ENCODE measurements around the gene P2RY12. TPM values are rescaled to one million over a fixed set of nuclear protein-coding genes. Genes with fewer than 3 reads are reported as not detected.

The P2RY12 gene
- polyA plus RNA-seq, 1 donor from 2014 or later = not detected

DNA sequence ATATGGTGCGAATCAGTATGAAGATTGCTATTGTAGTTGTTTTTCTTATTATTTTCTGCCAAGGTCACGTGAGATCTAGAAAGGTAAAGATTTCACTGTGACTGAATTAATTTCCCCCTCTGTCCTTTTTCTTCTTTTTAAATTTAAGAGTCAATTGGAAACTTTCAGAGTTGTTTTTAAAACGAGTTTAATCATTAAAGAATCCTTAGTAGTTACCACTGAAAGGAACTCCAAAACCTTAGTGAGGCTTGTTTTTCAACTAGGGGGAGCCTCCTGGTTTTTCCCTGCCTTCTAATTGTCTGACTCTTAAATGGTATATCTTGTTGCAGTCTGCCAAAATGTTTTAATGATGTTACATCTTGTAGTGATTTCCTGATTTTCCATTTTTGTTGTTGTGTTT, 17.6 kb downstream of the P2RY12 start:
- H3K9me2 ChIP-seq (ENCODE audit: insufficient read depth, low read length) = no peaks in the 10 kb centered on the region
- H2AFZ ChIP-seq (ENCODE audit: low read depth, low read length) = no peak overlapping the region
- H4K20me1 ChIP-seq (ENCODE audit: insufficient read depth) = no peaks in the 10 kb centered on the region
- H3K4me2 ChIP-seq (ENCODE audit: low read length) = no peak overlapping the region
- TF ChIP-seq SMC3 (conservative IDR thresholded peaks at IDR 0.05; ENCODE audit: poor library complexity) = no peak
- TF ChIP-seq MXI1 (conservative IDR thresholded peaks at IDR 0.05; ENCODE audit: poor library complexity, severe bottlenecking) = no peak
- TF ChIP-seq RAD21 (conservative IDR thresholded peaks at IDR 0.05) = no peak
- no peak for TF ChIP-seq POLR2AphosphoS5 (IDR thresholded peaks at IDR 0.05)
- TF ChIP-seq, protein P1, sequence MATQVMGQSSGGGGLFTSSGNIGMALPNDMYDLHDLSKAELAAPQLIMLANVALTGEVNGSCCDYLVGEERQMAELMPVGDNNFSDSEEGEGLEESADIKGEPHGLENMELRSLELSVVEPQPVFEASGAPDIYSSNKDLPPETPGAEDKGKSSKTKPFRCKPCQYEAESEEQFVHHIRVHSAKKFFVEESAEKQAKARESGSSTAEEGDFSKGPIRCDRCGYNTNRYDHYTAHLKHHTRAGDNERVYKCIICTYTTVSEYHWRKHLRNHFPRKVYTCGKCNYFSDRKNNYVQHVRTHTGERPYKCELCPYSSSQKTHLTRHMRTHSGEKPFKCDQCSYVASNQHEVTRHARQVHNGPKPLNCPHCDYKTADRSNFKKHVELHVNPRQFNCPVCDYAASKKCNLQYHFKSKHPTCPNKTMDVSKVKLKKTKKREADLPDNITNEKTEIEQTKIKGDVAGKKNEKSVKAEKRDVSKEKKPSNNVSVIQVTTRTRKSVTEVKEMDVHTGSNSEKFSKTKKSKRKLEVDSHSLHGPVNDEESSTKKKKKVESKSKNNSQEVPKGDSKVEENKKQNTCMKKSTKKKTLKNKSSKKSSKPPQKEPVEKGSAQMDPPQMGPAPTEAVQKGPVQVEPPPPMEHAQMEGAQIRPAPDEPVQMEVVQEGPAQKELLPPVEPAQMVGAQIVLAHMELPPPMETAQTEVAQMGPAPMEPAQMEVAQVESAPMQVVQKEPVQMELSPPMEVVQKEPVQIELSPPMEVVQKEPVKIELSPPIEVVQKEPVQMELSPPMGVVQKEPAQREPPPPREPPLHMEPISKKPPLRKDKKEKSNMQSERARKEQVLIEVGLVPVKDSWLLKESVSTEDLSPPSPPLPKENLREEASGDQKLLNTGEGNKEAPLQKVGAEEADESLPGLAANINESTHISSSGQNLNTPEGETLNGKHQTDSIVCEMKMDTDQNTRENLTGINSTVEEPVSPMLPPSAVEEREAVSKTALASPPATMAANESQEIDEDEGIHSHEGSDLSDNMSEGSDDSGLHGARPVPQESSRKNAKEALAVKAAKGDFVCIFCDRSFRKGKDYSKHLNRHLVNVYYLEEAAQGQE (IDR thresholded peaks at IDR 0.05; ENCODE audit: borderline replicate concordance) = no peak
- no peak for TF ChIP-seq EP300 (conservative IDR thresholded peaks at IDR 0.05; ENCODE audit: poor library complexity, severe bottlenecking)
- no peak for TF ChIP-seq EZH2 (IDR thresholded peaks at IDR 0.05; ENCODE audit: borderline replicate concordance, insufficient read depth, low read length, poor library complexity, severe bottlenecking)
- TF ChIP-seq, protein P2, sequence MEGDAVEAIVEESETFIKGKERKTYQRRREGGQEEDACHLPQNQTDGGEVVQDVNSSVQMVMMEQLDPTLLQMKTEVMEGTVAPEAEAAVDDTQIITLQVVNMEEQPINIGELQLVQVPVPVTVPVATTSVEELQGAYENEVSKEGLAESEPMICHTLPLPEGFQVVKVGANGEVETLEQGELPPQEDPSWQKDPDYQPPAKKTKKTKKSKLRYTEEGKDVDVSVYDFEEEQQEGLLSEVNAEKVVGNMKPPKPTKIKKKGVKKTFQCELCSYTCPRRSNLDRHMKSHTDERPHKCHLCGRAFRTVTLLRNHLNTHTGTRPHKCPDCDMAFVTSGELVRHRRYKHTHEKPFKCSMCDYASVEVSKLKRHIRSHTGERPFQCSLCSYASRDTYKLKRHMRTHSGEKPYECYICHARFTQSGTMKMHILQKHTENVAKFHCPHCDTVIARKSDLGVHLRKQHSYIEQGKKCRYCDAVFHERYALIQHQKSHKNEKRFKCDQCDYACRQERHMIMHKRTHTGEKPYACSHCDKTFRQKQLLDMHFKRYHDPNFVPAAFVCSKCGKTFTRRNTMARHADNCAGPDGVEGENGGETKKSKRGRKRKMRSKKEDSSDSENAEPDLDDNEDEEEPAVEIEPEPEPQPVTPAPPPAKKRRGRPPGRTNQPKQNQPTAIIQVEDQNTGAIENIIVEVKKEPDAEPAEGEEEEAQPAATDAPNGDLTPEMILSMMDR (IDR thresholded peaks at IDR 0.05; ENCODE audit: poor library complexity, severe bottlenecking) = no peak
- no peak for TF ChIP-seq TAF1 (IDR thresholded peaks at IDR 0.05; ENCODE audit: low read depth)
- no peaks in the 10 kb centered on the region for H3K9me3 ChIP-seq (ENCODE audit: low read length)
- no peaks in the 10 kb centered on the region for H3K36me3 ChIP-seq (ENCODE audit: insufficient read depth, low read length)
- H3K27ac ChIP-seq (ENCODE audit: low read length) = no peak overlapping the region
- no peaks in the 10 kb centered on the region for H3F3A ChIP-seq (ENCODE audit: insufficient read depth, low read length, poor library complexity, severe bottlenecking)
- H3K79me2 ChIP-seq (replicated peaks; ENCODE audit: insufficient read depth, low read length) = no peaks in the 10 kb centered on the region
- no peaks in the 10 kb centered on the region for H3K27me3 ChIP-seq (ENCODE audit: insufficient read depth, low read depth, low read length)
- H3K4me3 ChIP-seq (ENCODE audit: low read length) = no peak overlapping the region
- no peak overlapping the region for H3K9ac ChIP-seq (ENCODE audit: low read length)

DNA sequence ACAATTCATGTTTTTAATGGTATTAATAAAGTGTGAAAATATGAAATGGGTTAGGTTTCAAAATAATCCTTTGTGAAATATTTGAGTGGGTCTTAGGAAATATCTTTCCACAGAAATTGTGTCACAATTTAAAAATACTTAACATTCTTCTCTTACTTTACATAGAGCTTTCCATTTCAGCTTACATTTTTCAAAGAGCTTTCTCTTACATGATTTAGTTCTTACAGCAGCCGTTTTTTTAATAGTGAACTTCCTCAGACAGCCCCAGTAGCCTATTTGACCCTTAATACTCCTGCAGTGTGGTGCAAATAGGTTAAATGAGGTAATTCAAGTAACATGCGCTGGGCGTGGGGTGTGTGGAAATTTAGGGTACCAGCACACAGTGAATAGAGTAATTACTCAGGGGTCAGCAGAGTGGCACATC, 21.8 kb downstream of the P2RY12 start:
- no peaks in the 10 kb centered on the region for H3K9me3 ChIP-seq (ENCODE audit: low read length)
- H3K36me3 ChIP-seq (ENCODE audit: insufficient read depth, low read length) = peaks cover 5% of the 10 kb centered on the region
- H3K4me2 ChIP-seq (ENCODE audit: low read length) = no peak overlapping the region
- no peaks in the 10 kb centered on the region for H3K27me3 ChIP-seq (ENCODE audit: insufficient read depth, low read depth, low read length)
- H3F3A ChIP-seq (ENCODE audit: insufficient read depth, low read length, poor library complexity, severe bottlenecking) = no peaks in the 10 kb centered on the region
- H3K27ac ChIP-seq (ENCODE audit: low read length) = no peak overlapping the region
- TF ChIP-seq POLR2AphosphoS5 (IDR thresholded peaks at IDR 0.05) (no peak), TAF1 (IDR thresholded peaks at IDR 0.05; ENCODE audit: low read depth) (no peak), EP300 (conservative IDR thresholded peaks at IDR 0.05; ENCODE audit: poor library complexity, severe bottlenecking) (no peak), MXI1 (conservative IDR thresholded peaks at IDR 0.05; ENCODE audit: poor library complexity, severe bottlenecking) (no peak), SMC3 (conservative IDR thresholded peaks at IDR 0.05; ENCODE audit: poor library complexity) (no peak), EZH2 (IDR thresholded peaks at IDR 0.05; ENCODE audit: borderline replicate concordance, insufficient read depth, low read length, poor library complexity, severe bottlenecking) (no peak)
- TF ChIP-seq, protein P1 (IDR thresholded peaks at IDR 0.05; ENCODE audit: borderline replicate concordance) = no peak
- TF ChIP-seq, protein P2 (IDR thresholded peaks at IDR 0.05; ENCODE audit: poor library complexity, severe bottlenecking) = no peak
- no peaks in the 10 kb centered on the region for H4K20me1 ChIP-seq (ENCODE audit: insufficient read depth)
- no peak overlapping the region for H3K9ac ChIP-seq (ENCODE audit: low read length)
- no peak overlapping the region for H2AFZ ChIP-seq (ENCODE audit: low read depth, low read length)
- no peaks in the 10 kb centered on the region for H3K79me2 ChIP-seq (replicated peaks; ENCODE audit: insufficient read depth, low read length)
- H3K9me2 ChIP-seq (ENCODE audit: insufficient read depth, low read length) = no peaks in the 10 kb centered on the region
- H3K4me3 ChIP-seq (ENCODE audit: low read length) = no peak overlapping the region
